Left forelimb (tissue), 1 donor: ENCODE results near the gene SUPT6H.
"Not testable (repeated sequence)": the region's sequence is repeated elsewhere in the genome, so short reads cannot be mapped to it uniquely, and the experiment has no call there.

Source experiments
- DNase-seq: peaks from one replicate; pipeline ENCODE4 v3.0.0-alpha.2; 2018; ENCODE audit warnings: low spot score

The SUPT6H gene

GRCh38 chr17:28648698-28649097, 13.3 kb upstream of the SUPT6H start:
- no peak for DNase-seq

GRCh38 chr17:28655160-28655559, 6.8 kb upstream of the SUPT6H start:
- no peak for DNase-seq

GRCh38 chr17:28657756-28658155, 4.2 kb upstream of the SUPT6H start:
- DNase-seq: no peak

- DNase-seq: not testable (repeated sequence)
Measured at GRCh38 chr17:28658342-28658741, 3.7 kb upstream of the SUPT6H start.

DNA sequence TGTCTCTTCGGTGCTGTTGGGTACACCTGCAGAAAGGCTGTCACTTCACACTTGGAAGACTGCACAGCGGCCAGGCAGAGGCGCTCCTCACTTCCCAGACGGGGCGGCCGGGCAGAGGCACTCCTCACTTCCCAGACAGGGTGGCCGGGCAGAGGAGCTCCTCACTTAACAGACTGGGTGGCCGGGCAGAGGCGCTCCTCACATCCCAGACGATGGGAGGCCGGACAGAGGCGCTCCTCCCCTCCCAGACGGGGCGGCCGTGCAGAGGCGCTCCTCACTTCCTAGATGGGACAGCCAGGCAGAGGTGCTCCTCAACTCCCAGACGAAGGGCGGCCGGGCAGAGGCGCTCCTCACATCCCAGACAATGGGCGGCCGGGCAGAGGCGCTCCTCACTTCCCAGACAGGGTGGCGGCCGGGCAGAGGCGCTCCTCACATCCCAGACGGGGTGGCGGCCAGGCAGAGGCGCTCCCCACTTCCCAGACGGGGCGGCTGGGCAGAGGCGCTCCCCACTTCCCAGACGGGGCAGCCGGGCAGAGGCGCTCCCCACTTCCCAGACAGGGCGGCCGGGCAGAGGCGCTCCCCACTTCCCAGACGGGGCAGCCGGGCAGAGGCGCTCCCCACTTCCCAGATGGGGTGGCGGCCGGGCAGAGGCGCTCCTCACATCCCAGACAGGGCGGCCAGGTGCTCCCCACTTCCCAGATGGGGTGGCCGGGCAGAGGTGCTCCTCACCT, 3.1 kb upstream of the SUPT6H start:
- not testable (repeated sequence) for DNase-seq

- not testable (repeated sequence) for DNase-seq
Measured at GRCh38 chr17:28659497-28659881, 2.5 kb upstream of the SUPT6H start.

GRCh38 chr17:28662527-28662829, 473 bp downstream of the SUPT6H start:
- no peak for DNase-seq

- no peak for DNase-seq
Measured at GRCh38 chr17:28663723-28664122, 1.7 kb downstream of the SUPT6H start.

DNA sequence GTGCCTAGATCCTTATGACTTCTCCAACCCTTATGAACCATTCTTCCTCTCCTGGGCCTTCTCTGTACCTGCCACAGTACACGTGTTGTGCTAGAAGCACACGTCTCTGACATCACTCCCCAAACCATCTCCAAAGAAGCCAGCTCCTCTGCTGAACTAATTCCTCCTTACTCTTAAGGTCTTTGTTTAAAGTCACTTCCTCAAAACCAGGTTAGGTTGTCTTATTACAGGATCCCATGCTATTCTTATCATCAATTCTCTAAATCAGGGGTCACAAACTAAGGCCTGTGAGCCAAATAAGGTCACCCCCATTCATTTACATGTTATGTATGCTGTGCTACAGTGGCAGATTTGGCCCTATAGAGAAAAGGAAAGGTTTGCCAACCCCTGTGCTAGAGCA, 4.0 kb downstream of the SUPT6H start:
- no peak for DNase-seq

DNA sequence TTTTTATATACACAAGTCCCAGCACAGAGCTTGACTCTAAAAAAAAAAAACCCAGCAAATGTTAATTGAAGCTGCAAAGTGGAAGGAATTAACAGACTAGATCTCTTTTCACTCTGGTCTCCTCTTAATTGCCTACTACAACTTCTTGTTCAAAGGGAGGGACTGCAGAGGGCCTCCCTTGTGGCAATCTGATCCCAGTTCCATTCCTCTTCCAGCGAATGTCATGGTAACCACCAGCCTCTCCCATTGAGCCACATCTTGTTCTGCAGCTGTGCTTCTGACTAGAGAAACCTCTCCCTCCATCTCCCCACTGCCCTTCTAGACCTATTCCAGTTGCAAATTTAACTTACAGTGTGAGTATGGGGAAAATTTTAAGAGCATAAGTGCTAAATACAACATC, 5.9 kb downstream of the SUPT6H start:
- DNase-seq: no peak

- DNase-seq: no peak
Measured at GRCh38 chr17:28669918-28670317, 7.9 kb downstream of the SUPT6H start.

DNA sequence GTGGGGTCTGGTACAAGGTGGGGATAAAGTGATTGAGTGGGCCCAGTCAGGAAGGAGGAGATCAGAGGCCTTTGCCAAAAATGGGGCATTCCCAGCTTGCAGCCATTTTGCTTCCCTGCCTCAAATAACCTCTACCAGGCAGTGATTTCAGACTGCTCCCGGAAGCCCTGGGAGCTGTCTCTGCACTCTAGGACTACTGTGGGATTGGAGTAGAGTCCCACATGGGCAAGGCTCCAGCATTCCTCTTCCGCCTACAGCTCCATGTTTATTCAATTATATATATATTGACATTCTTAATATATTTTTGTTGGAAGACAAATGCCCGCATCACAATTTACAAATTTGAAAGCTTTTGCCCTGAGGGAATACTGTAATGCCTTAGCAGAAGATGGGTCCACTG, 13.5 kb downstream of the SUPT6H start:
- no peak for DNase-seq

DNA sequence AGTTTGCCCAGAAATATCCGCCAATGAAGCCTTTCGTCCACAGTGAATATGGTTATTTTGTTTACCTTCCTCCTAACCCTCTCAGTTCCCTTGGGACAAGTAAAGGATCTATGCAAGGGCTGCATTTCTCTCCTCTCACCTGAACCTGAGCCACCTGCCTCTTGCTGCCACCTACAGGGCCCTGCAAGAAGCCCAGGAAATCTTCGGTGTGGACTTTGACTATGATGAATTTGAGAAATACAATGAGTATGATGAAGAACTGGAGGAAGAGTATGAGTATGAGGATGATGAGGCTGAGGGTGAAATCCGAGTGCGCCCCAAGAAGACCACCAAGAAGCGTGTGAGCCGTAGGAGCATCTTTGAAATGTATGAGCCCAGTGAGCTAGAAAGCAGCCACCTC, 14.0 kb downstream of the SUPT6H start:
- DNase-seq: no peak

DNA sequence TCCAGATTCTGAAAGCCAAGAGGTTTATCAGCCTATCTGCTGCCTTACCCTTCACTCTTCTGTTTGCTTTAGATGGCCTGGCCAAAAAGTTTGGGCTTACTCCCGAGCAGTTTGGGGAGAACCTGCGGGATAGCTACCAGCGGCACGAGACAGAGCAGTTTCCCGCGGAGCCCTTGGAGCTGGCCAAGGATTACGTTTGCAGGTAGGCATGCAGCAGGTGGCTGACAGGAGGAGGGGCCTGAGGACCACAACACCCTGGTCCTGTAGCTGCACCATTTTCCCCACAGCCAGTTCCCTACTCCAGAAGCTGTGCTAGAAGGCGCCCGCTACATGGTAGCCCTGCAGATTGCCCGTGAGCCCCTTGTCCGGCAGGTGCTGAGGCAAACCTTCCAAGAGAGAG, 20.6 kb downstream of the SUPT6H start:
- DNase-seq: no peak

DNA sequence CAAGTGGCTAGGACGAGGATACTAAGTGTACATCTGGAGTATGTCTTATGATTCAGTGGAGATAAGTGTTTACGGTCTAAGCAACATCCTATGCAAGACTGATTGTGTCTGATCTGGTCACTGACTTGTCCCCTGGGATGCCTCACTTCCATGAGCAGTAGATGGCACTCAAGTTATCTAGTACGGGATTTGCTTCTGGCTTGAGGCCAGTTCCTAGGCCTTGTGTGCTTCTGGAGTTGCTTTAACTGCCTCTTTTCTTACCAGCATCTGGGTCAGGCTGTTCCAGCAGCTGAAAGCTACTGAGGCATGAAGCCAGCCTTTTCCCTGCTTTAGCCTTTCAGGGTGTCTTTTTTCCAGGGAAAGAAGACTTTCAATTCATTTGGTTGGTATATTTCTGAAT, 23.0 kb downstream of the SUPT6H start:
- DNase-seq: no peak

DNA sequence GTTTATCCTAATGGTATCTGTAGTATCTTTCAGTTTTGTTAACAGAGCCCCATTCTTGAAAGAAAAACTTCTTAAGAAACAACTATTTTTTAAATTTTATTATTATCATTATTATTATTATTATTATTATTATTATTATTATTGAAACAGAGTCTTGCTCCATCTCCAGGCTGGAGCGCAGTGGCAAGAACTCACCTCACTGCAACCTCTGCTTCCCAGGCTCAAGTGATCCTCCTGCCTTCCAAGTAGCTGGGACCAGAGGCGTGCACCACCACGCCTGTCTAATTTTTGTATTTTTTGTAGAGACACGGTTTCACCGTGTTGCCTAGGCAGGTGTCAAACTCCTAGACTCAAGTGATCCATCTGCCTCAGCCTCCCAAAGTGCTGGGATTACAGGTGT, 23.4 kb downstream of the SUPT6H start:
- no peak for DNase-seq

GRCh38 chr17:28686296-28686695, 24.3 kb downstream of the SUPT6H start:
- no peak for DNase-seq

DNA sequence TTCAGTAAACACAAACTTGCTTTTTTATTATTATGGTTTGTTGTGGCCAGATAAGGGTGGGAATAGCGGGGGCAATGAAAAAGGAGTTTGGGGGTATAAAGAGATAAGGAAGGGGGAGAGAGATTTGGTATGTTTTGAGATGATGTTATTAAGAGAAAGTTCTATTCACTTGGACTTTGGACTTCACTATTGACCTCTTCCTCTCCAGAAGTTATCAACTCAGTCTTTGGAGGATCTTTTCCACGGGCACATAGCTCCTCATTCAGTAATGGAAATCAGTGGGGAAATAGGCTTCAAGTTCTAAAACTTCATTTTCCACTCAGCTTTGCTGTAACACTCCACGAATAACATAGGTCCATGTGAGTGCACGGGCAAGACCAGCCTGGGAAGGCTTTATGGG, 26.5 kb downstream of the SUPT6H start:
- DNase-seq: no peak

GRCh38 chr17:28689011-28689410, 27.0 kb downstream of the SUPT6H start:
- DNase-seq: no peak

DNA sequence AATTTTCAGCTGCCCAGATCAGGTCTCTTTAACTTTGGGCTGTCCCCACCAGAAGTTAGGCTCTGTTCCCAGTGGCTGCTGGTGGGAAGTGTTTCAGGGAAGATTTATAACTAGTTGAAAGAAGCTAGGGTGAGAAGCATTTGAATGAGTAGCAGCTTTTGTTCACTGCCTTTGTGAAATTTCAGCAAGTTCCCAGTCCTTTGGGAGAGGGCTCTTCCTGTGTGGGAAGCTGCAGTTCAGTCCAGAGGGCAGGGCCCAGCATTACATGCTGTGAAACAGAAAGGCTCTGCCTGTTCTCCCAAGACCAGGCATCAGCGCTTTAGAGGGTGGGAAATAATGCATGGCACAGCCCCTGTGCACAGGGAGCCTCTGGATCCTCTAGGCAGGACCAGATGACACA, 31.9 kb downstream of the SUPT6H start:
- no peak for DNase-seq

- no peak for DNase-seq
Measured at GRCh38 chr17:28698253-28698941, 36.4 kb downstream of the SUPT6H start.

- DNase-seq: no peak
Measured at GRCh38 chr17:28700278-28700677, 38.3 kb downstream of the SUPT6H start.

- no peak for DNase-seq
Measured at GRCh38 chr17:28700830-28701492, 39.0 kb downstream of the SUPT6H start.
